Endothelial cell of umbilical vein (primary cell): ENCODE data around the gene TMEM208.

Experiments
- EZH2 ChIP-seq: IDR thresholded peaks from 2 replicates; pipeline ENCODE4 v1.6.1; 2012; ENCODE audit warnings: borderline replicate concordance, low read depth, mild to moderate bottlenecking, moderate library complexity, low read length, inconsistent platforms; ENCODE audit not compliant: severe bottlenecking
- JUN ChIP-seq: IDR thresholded peaks from 2 replicates; pipeline ENCODE4 v1.6.1; 2011; ENCODE audit warnings: borderline replicate concordance, low read depth; ENCODE audit not compliant: insufficient read length, insufficient read depth
- MYC ChIP-seq: IDR thresholded peaks from one replicate; pipeline ENCODE4 v1.6.1; 2011; ENCODE audit warnings: mild to moderate bottlenecking, low read depth, low read length
- POLR2A ChIP-seq: IDR thresholded peaks from 2 replicates; pipeline ENCODE4 v1.6.1; 2012; ENCODE audit warnings: low read depth, mild to moderate bottlenecking, control low read depth, low read length
- TF ChIP-seq, protein P1 (sequence below), 2 donors: IDR thresholded peaks; 1 replicate in 1 of 2; 2 replicates in 1 of 2; pipeline ENCODE4 v1.5.1; 2011; ENCODE audit warnings: low read length in 2 of 2, mild to moderate bottlenecking in 2 of 2, moderate library complexity in 2 of 2, control low read depth in 1 of 2, inconsistent platforms in 1 of 2, low read depth in 1 of 2; ENCODE audit not compliant: insufficient read depth in 1 of 2; ENCODE audit errors: extremely low read depth in 1 of 2

DNA sequence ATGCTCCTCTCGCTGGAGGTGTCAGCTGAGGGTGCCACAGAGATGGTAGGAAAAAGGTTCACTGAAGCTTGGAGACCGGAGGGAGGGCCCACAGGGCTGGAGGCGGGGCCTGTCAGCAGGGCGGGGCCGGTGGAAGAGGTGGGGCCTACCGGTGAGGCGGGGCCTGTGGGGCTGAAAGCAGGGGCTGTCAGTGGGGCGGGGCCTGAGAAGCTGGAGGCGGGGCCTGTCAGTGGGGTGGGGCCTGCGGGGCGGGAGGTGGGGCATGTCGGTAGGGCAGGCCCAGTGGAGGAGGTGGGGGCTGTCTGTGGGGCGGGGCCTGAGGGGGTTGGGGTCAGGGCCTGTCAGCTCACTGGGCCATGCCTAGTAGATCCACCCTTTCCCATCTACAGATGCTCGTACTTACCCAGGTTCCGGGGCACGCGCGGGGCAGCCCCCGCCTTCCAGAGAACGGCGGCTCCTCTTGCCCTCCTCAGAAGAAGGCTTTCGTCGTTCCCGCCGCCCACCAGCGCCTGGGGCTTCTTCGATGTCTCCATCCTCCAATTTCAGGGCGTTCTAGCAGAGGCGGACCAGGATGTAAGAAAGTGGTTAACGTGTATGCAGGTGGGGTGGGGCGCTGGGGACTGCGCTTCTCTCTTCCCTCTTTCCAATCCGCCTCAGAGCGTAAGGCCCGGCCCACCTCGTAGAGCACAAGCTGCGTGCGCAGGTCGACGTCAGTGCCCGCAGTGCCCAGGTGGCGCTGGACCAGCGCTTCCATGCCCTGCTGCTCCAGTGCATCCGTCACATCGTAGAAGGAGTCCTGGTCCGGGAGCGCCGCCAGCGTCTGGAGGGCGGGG, 9.8 kb downstream of the TMEM208 start:
- TF ChIP-seq EZH2 (no peak), POLR2A (no peak), JUN (no peak), MYC (no peak)
- TF ChIP-seq, protein P1, sequence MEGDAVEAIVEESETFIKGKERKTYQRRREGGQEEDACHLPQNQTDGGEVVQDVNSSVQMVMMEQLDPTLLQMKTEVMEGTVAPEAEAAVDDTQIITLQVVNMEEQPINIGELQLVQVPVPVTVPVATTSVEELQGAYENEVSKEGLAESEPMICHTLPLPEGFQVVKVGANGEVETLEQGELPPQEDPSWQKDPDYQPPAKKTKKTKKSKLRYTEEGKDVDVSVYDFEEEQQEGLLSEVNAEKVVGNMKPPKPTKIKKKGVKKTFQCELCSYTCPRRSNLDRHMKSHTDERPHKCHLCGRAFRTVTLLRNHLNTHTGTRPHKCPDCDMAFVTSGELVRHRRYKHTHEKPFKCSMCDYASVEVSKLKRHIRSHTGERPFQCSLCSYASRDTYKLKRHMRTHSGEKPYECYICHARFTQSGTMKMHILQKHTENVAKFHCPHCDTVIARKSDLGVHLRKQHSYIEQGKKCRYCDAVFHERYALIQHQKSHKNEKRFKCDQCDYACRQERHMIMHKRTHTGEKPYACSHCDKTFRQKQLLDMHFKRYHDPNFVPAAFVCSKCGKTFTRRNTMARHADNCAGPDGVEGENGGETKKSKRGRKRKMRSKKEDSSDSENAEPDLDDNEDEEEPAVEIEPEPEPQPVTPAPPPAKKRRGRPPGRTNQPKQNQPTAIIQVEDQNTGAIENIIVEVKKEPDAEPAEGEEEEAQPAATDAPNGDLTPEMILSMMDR (IDR thresholded peaks at IDR 0.05; ENCODE audit: extremely low read depth in 1 of 2, insufficient read depth in 1 of 2, low read depth in 1 of 2, low read length in 2 of 2): no peak
